ENCODE results near the gene LDLRAD4.

The LDLRAD4 gene

GRCh38 chr18:13406736-13407135 is 188.2 kb downstream of the LDLRAD4 start:
- no peak for DNase-seq (ENCODE audit: low spot score)

DNA sequence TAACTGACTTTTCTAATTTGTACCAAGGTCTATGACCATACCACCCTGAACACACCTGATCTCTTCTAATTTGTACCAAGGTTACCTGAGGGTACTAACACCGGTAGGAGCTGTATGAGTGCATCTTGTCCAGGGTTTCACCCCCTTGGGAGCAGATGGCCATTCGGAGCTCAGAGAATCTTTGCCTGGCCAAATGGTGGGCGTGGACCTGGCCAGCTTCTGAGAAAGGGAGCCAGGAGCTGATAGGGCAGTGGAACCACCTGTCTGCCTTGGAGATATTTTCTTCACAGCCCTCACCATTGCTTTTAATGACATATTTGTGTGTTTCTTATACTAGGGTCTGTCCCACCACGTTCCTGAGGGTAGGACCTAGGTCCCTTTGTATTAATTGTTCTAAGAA is 188.9 kb downstream of the LDLRAD4 start:
- DNase-seq (ENCODE audit: low spot score), result no peak

DNA sequence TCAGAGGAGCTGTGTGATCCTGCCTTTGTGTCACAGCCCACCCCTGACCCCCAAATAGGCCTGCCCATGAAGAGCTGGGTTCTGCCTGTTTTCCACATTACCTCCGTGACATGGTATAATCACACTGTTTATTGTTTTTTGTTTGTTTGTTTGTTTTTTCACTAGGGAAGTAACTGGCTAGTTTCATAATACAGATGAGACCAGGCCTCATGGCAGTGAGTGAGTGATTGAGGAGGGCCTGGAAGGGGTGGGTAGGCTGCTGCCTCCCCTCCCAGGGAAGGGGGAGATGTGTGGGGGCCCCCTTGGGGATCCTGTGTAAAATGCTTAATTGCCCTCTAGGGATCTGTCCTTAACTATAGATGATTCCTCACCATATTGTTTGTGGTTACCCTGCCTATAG is 190.5 kb downstream of the LDLRAD4 start:
- no peak for DNase-seq (ENCODE audit: low spot score)

- DNase-seq (ENCODE audit: low spot score), result no peak
These were observed 191.4 kb downstream of the LDLRAD4 start for GRCh38 chr18:13409997-13410396.

GRCh38 chr18:13410471-13410870 is 191.9 kb downstream of the LDLRAD4 start:
- no peak for DNase-seq (ENCODE audit: low spot score)

DNA sequence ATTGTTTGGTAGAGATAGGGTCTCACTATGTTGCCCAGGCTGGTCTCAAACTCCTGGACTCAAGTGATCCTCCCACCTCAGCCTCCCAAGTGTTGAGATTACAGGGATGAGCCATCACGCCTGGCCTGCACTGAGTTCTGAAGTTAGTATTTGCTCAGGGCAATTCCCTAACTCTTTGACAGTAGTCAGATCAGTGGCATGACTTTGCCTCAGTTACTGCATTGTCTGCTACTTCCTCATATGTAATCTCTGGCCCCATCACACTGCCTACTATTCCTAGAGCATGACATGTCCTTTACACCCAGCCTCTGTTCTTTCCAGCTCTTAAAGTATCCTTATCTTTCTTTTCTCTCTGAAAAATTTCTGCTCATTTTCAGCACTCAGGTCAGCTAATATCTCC is 193.5 kb downstream of the LDLRAD4 start:
- no peak for DNase-seq (ENCODE audit: low spot score)

- no peak for DNase-seq (ENCODE audit: low spot score)
These were observed 194.3 kb downstream of the LDLRAD4 start for GRCh38 chr18:13412901-13413300.

- DNase-seq (ENCODE audit: low spot score), result no peak
These were observed 195.5 kb downstream of the LDLRAD4 start for GRCh38 chr18:13414102-13414501.

GRCh38 chr18:13414521-13414920 is 196.0 kb downstream of the LDLRAD4 start:
- no peak for DNase-seq (ENCODE audit: low spot score)

DNA sequence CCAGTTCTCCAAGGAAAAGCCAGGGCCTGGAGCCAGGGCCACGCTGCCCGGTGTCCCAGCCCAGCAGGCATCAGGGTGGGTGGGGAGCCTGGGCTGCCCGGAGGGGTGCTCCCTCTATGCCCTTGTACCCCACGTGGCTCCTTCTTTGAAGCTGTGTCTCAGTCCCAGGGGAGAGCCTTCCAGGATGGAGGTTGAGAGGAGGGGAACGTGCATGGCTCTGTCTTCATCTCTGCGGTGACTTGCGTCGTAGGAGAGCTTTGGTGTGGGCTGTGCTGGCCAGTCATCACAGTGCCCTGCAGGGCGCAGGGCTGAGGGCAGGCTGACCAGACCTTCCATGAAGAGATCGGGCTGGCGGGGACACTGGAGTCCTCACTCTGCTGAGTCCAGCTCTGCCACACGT is 197.2 kb downstream of the LDLRAD4 start:
- no peak for DNase-seq (ENCODE audit: low spot score)

DNA sequence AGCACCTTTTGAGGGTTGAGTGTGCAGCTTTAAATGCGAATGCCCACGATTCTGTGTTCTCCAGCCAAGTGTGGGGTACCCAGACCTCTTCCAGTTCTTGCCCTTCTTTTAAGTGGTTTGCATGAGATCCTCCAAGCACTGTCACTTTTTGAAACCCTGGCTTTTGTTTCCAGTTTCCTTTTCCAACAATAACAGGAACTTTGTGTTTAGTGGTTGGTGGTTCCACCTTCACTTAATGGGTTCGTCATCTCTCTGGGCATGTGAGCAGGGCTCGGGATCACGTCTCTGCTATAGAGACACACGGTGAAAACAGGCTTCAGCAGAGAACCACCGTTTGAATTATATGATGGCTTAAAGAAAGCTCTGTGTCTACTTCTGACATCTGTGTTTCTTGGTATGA is 197.6 kb downstream of the LDLRAD4 start:
- DNase-seq (ENCODE audit: low spot score), result no peak

DNA sequence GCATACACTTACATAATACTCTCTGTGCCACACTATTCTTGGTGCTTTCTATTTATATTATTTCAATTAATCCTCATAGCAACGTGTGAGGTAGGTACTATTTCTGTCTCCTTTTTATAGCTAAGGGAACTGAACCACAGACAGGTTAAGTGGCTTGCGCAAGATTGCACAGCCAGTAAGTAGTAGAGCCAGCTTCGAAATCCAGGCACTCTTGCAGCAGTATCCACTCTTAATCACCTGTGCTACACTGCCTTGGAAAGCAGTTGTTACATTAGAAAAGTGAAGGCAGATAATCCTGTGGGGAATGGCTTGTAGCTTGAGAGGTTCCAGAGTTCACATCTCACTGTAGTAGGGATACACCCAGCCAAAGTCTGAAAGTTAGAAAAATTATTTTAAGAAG is 198.3 kb downstream of the LDLRAD4 start:
- DNase-seq (ENCODE audit: low spot score), result no peak

DNA sequence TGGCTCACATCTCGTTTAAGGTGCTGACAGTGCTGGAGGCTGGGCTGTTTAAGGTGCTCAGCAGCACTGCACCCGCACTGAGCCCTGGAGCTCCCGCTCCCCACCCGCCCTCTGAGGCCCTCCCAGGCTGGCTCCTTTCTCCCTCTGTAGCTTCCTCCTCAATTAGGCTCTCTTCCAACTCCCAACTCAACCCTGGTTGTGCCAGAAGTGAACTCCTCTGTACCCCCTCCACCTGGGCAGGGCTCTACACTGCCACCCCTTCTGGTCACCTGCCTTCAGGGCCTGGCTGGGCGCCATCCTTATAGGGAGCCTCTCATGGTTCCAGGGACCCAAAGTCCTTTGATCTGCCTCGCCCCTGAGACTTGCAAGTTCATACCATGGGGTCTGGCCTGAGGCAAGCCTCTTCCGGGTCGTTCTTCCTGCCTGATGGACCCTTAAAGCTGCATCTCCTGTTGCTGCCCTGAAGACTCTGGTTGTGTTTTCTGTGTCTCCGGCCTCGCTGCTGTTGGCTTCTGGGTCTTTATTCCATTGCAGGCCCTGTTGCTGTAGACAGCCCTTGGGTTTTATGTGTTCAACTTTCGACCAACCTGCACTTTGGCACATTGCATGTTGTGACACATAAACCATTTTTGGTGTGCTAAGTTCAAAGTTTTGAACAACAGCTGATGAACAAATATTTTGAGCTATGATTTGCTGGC is 199.6 kb downstream of the LDLRAD4 start:
- DNase-seq (ENCODE audit: low spot score), result no peak

GRCh38 chr18:13420969-13421686 is 202.6 kb downstream of the LDLRAD4 start:
- no peak for DNase-seq (ENCODE audit: low spot score)

- no peak for DNase-seq (ENCODE audit: low spot score)
These were observed 204.1 kb downstream of the LDLRAD4 start for GRCh38 chr18:13422541-13423147.

- DNase-seq (ENCODE audit: low spot score), result no peak
These were observed 204.8 kb downstream of the LDLRAD4 start for GRCh38 chr18:13423352-13423751.

DNA sequence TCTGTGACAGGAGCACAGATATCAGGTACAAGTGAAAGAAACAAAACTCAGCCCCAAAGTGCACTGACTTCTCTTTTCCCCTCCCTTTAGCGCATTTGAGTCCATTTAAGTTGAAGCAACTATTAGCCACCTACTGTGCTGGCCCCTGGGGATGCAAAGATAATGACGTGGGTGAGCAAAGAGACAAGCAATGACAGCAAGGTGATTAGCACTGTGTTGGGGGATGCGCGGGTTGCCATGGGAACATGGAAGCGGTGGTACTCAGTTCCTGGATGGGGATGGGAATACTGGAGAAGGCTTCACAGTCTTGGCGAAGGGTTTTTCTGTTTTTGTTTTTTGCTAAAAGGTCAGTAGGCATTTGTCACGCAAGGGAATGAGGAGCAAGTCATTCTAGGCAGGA is 205.8 kb downstream of the LDLRAD4 start:
- DNase-seq (ENCODE audit: low spot score), result no peak

GRCh38 chr18:13425357-13426091 is 207.0 kb downstream of the LDLRAD4 start:
- no peak for DNase-seq (ENCODE audit: low spot score)

- DNase-seq (ENCODE audit: low spot score), result no peak
These were observed 208.8 kb downstream of the LDLRAD4 start for GRCh38 chr18:13427354-13427753.

DNA sequence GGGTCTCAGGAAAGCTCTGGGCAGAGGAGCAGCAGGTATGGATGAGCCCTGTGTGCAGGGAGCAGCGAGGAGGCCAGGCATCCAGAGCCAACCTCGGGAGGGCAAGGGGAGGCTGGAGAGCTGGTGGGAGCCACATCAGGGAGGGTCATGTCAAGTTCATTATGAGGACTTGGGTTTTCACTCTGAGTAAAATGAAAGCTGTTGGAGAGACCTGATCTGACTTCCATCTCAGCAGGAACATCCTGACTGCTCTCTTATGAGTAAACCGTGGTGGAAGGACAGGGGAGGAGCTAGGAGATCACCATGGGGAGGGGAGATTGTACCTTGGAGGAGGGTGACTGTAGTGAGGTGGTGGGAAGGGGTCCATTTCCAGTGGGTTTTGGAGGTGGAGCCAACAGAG is 209.8 kb downstream of the LDLRAD4 start:
- DNase-seq (ENCODE audit: low spot score), result no peak

DNA sequence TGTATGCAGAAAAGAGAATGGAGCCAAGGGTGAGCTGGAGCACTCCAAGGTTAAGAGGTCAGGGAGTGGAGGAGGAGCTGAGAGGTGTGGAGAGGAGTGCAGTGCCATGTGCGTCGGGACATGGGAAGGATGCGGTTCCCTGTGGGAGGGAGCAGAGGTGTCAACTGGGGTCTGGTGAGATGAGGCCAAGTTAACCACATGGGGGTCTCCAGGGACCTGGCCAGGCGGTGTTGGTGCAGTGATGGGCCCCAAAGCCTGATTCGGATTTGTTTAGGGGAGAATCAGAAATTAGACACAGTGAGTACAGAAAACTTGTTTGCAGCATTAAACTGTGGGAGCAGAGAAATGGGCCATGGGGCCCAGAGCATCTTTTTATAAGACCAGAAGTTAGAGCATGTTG is 210.5 kb downstream of the LDLRAD4 start:
- no peak for DNase-seq (ENCODE audit: low spot score)

DNA sequence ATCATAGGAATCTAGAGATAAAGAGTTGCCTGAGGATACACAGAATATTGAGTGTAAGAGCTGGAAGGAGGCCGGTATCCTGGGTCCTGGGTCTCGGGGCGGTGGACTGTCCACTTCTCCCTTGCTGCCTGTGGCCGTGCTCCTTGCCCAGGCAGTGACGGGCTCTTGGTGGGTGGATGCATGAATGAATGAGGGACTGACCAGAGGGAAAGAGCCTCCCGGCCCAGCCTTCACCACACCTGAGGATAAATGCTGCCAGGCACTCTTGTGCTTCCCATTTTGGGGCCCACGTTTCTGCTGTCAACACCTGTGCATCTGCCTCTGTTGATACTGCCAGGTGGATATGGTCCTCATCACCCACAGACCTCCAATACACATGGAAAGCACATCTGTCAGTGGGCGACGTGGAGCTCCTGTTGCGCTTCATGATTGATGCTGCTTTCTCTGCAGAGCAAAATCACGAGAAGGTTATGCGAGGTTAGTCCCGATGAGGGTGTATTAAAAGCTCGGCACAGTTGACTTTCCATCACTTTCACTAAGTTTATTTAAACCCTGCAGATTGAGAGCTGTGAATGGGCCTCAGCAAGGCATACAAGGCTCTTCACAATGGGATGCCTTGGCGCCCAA is 211.4 kb downstream of the LDLRAD4 start:
- no peak for DNase-seq (ENCODE audit: low spot score)

Data from HuH-7.5 (cell line).